ENCODE results near the gene CNTNAP4.

CNTNAP4 gene

DNA sequence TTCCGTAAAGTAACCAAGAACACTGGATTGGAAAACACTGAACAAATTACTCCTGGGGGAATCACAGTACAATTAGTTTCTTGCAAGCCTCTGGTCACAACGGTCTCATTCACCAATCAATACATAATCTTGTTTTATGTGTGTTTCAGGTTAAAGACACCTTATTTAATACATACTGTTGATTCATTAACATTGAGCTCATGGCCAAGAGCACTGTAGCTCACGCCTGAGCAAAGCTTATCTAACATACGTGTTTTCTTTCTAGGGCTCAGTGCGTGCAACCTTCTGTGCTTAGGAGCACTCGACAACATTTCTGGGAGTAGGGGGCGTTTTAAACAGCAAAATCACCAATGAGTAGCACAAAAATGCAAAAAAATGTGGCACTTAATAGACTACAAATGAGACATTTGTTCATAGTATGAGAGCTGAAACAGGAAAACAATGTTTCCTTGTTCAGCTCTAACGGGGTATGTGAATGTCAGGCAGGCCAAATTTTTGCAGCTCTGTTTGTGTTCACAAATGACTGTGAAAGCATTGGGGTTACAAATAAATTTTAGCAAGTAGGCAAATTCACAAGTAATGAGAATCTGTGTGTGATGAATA lies 206.2 kb downstream of the CNTNAP4 start:
- in situ Hi-C loops (cut with HindIII; ENCODE audit: low sequenced_read_pairs) = no loop called here
- no peak overlapping the region for H3K4me3 ChIP-seq (ENCODE audit: low read depth, low read length)
- TF ChIP-seq, protein P1, sequence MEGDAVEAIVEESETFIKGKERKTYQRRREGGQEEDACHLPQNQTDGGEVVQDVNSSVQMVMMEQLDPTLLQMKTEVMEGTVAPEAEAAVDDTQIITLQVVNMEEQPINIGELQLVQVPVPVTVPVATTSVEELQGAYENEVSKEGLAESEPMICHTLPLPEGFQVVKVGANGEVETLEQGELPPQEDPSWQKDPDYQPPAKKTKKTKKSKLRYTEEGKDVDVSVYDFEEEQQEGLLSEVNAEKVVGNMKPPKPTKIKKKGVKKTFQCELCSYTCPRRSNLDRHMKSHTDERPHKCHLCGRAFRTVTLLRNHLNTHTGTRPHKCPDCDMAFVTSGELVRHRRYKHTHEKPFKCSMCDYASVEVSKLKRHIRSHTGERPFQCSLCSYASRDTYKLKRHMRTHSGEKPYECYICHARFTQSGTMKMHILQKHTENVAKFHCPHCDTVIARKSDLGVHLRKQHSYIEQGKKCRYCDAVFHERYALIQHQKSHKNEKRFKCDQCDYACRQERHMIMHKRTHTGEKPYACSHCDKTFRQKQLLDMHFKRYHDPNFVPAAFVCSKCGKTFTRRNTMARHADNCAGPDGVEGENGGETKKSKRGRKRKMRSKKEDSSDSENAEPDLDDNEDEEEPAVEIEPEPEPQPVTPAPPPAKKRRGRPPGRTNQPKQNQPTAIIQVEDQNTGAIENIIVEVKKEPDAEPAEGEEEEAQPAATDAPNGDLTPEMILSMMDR (IDR thresholded peaks at IDR 0.05; ENCODE audit: low read depth, low read length, missing control alignments) = no peak
- no peak for DNase-seq (ENCODE audit: low read depth)

- TF ChIP-seq, protein P1 (IDR thresholded peaks at IDR 0.05; ENCODE audit: low read depth, low read length, missing control alignments) = no peak
- in situ Hi-C loops (cut with HindIII; ENCODE audit: low sequenced_read_pairs) = no loop called here
- no peak overlapping the region for H3K4me3 ChIP-seq (ENCODE audit: low read depth, low read length)
- no peak for DNase-seq (ENCODE audit: low read depth)
Measured at GRCh38 chr16:76484020-76484419, 206.8 kb downstream of the CNTNAP4 start.

DNA sequence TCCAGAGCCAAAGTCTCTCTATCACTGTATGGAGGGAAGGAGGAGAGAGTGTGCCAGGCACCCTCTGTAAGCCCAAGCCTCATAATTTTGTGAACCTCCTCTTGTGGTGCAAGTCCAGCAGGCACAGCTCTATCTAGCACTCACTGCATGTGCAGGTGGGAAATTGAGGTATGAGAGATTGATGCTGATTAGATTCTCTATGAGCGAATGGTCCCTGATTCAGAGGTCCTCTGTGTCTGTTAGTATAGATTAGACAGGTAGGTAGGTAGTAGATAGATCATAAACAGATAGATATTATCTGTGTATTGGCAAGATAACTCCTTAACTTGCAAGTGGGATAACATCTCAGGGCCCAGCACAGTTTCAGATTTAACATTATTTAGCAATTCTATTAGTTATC lies 209.5 kb downstream of the CNTNAP4 start:
- no peak for DNase-seq (ENCODE audit: low read depth)
- in situ Hi-C loops (cut with HindIII; ENCODE audit: low sequenced_read_pairs) = loop anchor here (5.0 kb wide), 1 partner anchor 91 kb away; no protein-coding TSS in a partner anchor
- no peak overlapping the region for H3K4me3 ChIP-seq (ENCODE audit: low read depth, low read length)
- TF ChIP-seq, protein P1 (IDR thresholded peaks at IDR 0.05; ENCODE audit: low read depth, low read length, missing control alignments) = no peak

GRCh38 chr16:76487411-76488064 lies 210.3 kb downstream of the CNTNAP4 start:
- TF ChIP-seq, protein P1 (IDR thresholded peaks at IDR 0.05; ENCODE audit: low read depth, low read length, missing control alignments) = no peak
- in situ Hi-C loops (cut with HindIII; ENCODE audit: low sequenced_read_pairs) = loop anchor here (5.0 kb wide), 1 partner anchor 90 kb away; no protein-coding TSS in a partner anchor
- no peak overlapping the region for H3K4me3 ChIP-seq (ENCODE audit: low read depth, low read length)
- DNase-seq (ENCODE audit: low read depth) = no peak

GRCh38 chr16:76488065-76488417 lies 210.8 kb downstream of the CNTNAP4 start:
- TF ChIP-seq, protein P1 (IDR thresholded peaks at IDR 0.05; ENCODE audit: low read depth, low read length, missing control alignments) = no peak
- DNase-seq (ENCODE audit: low read depth) = no peak
- in situ Hi-C loops (cut with HindIII; ENCODE audit: low sequenced_read_pairs) = loop anchor here (5.0 kb wide), 1 partner anchor 89 kb away; no protein-coding TSS in a partner anchor
- no peak overlapping the region for H3K4me3 ChIP-seq (ENCODE audit: low read depth, low read length)

DNA sequence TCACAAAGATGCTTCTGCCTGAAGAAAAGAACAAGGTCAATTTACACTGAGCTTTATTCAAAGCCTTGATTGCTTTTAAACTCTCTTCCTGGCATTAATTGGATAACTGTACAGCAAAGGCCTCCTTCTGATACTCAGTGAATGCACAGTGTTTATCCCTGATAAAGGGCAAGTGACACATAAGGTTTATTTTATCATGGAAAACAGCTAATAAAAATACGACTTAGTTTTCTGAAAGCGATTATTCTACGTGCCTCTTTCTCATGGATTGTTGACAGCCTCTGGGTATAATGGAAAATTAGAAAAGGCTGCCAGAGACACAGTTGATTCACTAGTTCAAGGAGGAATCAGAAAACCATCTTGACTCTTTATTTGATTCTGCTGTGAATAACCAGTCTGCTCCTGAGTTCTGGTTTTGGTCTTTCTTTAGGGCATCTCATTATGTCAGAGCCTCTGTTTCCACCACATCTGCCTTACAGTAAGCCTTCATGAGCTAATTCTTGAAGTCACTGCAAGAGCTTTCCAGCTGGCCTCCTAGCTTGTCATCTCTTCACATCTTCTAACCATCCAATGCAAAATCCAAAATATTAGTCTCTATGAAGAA lies 212.9 kb downstream of the CNTNAP4 start:
- H3K4me3 ChIP-seq (ENCODE audit: low read depth, low read length) = no peak overlapping the region
- DNase-seq (ENCODE audit: low read depth) = no peak
- in situ Hi-C loops (cut with HindIII; ENCODE audit: low sequenced_read_pairs) = no loop called here
- TF ChIP-seq, protein P1 (IDR thresholded peaks at IDR 0.05; ENCODE audit: low read depth, low read length, missing control alignments) = no peak

Measured in astrocyte of the cerebellum (primary cell).